Fibroblast of skin of abdomen (primary cell): Measurements from ENCODE around the gene GCSAM. TPM values are rescaled to one million over a fixed set of nuclear protein-coding genes. Genes with fewer than 3 reads are reported as not detected.

Experiments used
- DNase-seq: peaks from one replicate; pipeline ENCODE4 v3.0.0-alpha.2; 2013
- polyA plus RNA-seq, 2 experiments: library from polyadenylated mRNA; unstranded; fragments of 120-200 nt; gene quantifications; one replicate each; pipeline ENCODE4 v1.2.1, GENCODE V29; 2013; ENCODE audit not compliant: insufficient read length in 2 of 2

Gene GCSAM, protein sequence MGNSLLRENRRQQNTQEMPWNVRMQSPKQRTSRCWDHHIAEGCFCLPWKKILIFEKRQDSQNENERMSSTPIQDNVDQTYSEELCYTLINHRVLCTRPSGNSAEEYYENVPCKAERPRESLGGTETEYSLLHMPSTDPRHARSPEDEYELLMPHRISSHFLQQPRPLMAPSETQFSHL
- 0.48 TPM for polyA plus RNA-seq (2013, experiment 1 of 2; ENCODE audit: insufficient read length)
- polyA plus RNA-seq (2013, experiment 2 of 2; ENCODE audit: insufficient read length): 0.38 TPM

DNA sequence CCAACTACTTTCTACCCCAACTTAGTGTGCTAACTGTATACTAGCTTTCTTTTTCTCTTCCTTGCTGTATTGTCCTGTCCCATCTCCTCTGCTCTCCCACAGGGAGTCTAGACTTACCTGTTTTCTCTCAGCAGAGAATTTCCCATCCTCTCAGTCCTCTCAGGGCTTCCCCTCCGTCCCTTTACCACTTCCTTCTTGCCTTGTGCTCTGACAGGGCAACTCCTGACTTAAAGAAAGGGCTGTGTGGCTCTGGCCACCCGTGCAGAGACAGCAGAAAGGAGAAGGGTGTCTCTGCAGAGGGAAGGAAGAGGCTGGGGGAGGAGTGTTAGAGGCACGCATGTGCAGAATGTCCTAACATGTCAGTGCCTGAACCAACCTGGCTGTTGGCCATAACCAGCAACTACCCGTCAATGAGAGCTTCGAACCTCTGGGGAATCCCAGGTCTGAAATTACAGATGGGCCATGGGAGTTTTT is at the start of gene GCSAM:
Gene GCSAM, minus strand, starts transcription at position 274 of the 474 bp plus-strand sequence. Its CDS starts 128 bp downstream, at position 146.
- no peak for DNase-seq

DNA sequence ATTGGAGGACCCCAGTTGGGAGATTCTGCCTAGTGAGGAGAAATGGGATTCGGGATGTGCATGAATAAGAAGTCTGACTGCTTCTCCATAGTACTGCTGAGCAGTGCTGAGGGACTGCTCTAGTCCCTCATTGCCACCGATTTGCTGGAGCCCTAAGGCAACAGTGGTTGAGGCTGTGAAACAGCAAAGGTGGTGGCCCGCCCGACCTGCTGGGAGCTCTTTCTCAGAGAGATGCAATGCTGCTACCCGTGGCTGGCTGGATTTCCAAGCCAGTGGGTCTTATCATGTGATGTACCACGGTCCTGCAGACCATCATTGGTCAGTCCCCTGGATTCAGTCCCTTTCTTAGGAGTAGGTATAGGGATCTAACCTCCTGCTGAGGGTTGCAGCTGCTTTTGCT is 42.6 kb upstream of the GCSAM start:
- no peak for DNase-seq

DNA sequence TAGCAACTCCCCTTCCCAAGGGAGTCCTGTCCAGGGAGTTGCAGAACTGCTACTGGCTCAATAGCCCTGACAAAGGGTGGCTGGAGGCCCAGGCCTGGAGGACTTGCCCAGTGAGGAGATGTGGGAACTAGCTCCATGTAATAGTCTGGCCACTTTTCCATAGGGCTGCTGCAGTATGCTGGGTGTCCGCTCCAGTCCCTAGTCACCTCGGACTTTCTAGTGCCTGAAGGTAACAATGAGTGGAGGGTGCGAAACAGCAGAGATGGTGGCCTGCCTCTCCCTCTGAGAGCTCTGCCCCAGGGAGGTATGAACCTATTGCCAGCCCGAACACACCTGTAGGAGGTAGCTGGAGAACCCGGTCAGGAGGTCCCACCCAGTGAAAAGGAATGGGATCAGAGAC is 42.0 kb upstream of the GCSAM start:
- DNase-seq: no peak

GRCh38 chr3:112171144-112171543 is 38.1 kb upstream of the GCSAM start:
- DNase-seq: no peak

- no peak for DNase-seq
Observed at GRCh38 chr3:112170046-112170445, 37.0 kb upstream of the GCSAM start.

GRCh38 chr3:112167758-112168157 is 34.7 kb upstream of the GCSAM start:
- DNase-seq: no peak

GRCh38 chr3:112149136-112149535 is 16.1 kb upstream of the GCSAM start:
- DNase-seq: no peak

DNA sequence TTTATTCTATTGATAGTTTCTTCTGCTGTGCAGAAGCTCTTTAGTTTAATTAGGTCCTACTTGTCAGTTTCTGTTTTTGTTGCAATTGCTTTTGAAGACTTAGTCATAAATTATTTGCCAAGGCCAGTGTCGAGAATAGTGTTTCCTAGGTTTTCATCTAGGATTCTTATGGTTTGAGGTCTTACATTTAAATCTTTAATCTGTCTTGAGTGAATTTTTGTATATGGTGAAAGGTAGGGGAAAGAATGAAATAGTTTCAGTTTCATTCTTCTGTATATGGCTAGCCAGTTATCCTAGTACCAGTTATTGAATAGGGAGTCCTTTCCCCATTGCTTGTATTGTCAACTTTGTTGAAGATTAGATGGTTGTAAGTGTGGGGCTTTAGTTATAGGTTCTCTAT is 10.6 kb upstream of the GCSAM start:
- no peak for DNase-seq

DNA sequence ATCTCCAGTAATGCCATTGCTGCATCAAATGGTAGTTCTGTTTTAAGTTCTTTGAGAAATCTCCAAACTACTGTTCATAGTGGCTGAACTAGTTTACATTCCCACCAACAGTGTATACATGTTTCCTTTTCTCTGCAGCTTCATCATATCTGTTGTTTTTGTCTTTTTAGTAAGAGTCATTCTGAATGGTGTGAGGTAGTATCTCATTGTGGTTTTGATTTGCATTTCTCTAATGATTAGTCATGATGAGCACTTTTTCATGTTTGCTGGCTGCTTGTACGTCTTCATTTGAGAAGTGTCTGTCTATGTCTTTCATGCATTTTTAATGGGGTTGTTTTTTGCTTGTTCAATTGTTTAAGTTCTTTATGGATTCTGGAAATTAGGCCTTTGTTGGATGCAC is 10.2 kb upstream of the GCSAM start:
- no peak for DNase-seq

GRCh38 chr3:112141293-112141692 is 8.2 kb upstream of the GCSAM start:
- DNase-seq: no peak

DNA sequence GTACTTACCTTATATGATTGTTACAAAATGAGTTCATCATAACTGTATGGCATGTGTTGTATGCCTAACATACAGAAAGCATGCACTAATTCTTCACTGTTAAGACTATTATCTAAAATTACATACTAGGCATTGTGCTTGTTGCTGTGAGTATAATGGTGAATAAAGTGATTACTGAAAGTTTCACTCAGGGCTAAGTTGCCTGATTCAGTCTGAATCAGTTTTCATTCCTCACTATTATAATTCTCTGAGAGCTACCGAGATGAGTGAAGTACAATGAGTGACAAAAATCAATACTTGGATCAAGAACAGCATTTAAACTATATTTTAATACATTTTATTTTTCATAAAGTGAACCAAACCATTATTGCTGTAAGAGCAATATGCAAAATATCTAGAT is 7.5 kb upstream of the GCSAM start:
- no peak for DNase-seq

GRCh38 chr3:112138219-112138969 is 5.3 kb upstream of the GCSAM start:
- no peak for DNase-seq

DNA sequence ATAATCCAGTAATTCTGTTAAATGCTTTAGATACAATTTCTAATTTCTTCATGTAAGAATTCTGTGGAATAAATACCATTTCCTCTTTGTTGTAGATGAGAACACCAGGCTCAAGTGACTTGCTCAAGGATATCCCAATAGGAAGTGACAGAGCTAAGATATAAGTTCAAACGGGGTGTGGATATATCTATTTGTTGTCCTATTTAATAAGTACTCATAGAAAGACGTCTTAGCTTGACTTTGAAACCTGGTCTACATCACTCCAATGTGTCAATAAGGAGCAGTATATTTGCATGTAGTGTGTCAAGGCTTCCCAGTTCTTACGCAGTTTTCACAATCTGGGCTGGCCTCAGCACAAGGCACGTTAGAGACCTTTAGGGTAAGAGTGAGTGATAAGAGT is 4.7 kb upstream of the GCSAM start:
- DNase-seq: no peak

DNA sequence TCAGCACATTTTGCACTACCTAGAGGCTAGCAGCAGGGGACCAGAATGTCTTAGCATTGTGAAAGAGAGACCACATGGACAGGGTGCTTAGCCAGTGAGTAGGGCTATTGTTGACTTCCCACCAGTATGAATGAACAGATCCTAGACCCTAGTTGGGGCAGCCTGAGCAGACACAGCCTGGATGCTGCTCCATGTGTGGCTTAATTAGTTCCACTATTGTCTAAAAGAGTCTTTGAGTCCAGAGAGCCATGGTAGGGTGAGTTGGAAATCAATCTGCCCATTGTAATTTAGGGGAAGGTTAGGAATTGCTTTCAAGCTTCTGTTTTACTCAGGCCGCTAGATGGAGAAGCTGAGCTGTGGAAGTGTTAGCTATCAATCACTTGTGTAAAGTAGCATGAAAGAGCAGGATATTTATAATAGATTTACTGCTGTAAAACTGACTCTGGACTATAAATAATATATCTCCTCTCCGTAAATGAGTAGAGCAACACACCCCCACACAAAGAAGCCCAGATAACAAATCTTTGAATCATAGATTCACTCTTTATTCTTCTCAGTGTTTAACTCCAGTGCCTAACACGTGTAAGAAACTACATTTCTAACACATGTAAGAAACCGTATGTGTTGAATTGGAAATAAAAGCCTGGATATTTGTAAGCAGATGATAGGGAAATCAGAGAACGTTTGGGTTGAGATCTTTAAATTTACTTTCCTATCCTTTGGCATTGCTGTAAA is 4.1 kb upstream of the GCSAM start:
- DNase-seq: peak; percentile 36

GRCh38 chr3:112136046-112136445 is 3.0 kb upstream of the GCSAM start:
- no peak for DNase-seq

GRCh38 chr3:112134335-112135124 is 1.5 kb upstream of the GCSAM start:
- DNase-seq: no peak

DNA sequence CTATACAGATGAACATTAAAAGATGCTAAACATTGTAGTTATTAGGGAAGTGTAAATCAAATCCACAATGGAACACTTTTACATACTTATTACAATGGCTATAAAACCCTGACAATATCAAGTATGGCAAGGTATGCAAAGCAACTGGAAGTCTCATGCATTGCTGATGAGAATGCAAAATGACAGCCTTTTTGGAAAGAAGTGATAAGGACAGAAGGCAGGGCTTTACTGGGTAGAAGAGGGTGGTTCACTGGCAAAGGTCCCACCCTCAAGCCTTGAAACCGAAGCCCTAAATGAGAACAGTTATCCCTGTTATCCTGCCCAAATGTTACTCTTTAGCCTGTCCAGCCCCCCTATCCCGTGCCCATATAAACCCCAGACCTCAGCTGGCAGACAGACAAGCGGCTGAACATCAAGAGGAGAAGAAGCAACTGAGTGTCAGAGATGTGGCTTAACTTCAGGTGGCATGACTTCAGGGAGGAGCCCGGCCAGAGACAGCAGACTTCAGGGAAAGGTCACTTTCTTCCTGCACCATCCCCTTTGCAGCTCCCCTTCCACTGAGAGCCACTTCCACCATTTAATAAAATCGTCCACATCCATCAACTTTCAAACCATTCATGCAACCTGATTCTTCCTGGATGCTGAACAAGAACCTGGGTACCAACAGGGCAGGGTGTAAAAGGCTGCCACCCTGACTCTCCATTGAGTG is 732 bp upstream of the GCSAM start:
- no peak for DNase-seq

DNA sequence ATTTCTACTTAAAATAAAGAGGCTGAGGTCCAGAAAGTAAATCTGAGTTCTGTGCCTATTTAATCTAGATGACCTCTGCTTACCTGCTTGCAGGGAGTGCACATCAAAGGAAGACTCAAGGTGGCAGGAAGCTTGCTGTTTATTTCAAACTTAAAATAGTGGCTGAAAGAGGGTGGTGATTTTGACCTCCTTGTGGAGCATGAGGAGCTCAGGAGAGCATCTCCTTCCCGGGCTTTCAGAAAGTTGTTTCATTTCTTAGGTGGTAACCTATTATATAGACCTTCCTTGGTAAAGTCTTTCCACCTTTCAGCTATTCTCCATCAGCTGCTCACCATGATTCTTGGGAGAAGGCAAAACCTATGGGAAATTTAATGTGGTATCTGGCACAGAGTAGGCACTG is 494 bp downstream of the GCSAM start:
- no peak for DNase-seq

DNA sequence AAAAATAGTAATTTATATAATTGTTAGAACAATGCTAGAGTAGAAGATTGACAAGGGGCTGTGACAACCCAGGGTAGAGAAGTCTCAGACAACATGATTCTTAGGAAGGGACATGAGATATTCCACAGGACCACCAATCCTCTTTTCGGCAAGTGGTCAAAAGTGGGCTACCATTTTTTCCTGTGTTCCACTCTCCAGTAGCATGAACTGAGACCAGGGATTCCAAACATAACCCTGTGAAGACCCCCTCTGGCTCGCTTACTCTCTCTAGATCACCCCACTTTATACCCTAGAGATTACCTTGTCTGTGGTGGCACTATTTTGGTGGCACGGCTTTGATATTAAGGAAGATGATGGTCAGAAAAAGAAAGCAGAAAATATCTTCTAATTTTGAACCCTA is 960 bp downstream of the GCSAM start:
- no peak for DNase-seq

- no peak for DNase-seq
Observed at GRCh38 chr3:112131111-112131510, 1.9 kb downstream of the GCSAM start.

GRCh38 chr3:112130638-112130993 is 2.4 kb downstream of the GCSAM start:
- no peak for DNase-seq
